SK-N-SH (cell line): ENCODE measurements around the gene OR1M1.

Source experiments
- ELF1 ChIP-seq: IDR thresholded peaks from 2 replicates; pipeline ENCODE4 v1.4.0; 2012
- EP300 ChIP-seq, 2 experiments: IDR thresholded peaks; 2 replicates each; pipeline versions ENCODE4 v1.4.0 to v1.6.1; 2012; ENCODE audit warnings: borderline replicate concordance in 1 of 2, low read depth in 1 of 2, low read length in 1 of 2
- EZH2phosphoT487 ChIP-seq: fragments of 200-600 bp; sonication (generic); IDR thresholded peaks from 2 replicates; pipeline ENCODE4 v1.6.1; 2017; ENCODE audit warnings: low read depth, mixed run types, mild to moderate bottlenecking, antibody characterized with exemption, moderate library complexity, borderline replicate concordance
- GABPA ChIP-seq: IDR thresholded peaks from 2 replicates; pipeline ENCODE4 v1.4.0; 2012; ENCODE audit warnings: low read depth, mild to moderate bottlenecking
- JUND ChIP-seq: IDR thresholded peaks from 2 replicates; pipeline ENCODE4 v1.4.0; 2012
- RAD21 ChIP-seq: IDR thresholded peaks from 2 replicates; pipeline ENCODE4 v1.6.1; 2012; ENCODE audit warnings: mild to moderate bottlenecking, low read length
- RFX5 ChIP-seq: IDR thresholded peaks from 2 replicates; pipeline ENCODE4 v1.6.1; 2012; ENCODE audit warnings: mild to moderate bottlenecking, improper control_type of control experiment, low read length
- RXRA ChIP-seq: IDR thresholded peaks from 2 replicates; pipeline ENCODE4 v1.4.0; 2012; ENCODE audit warnings: low read depth, mild to moderate bottlenecking, borderline replicate concordance
- SIN3A ChIP-seq: IDR thresholded peaks from 2 replicates; pipeline ENCODE4 v1.6.1; 2012; ENCODE audit warnings: low read depth, mild to moderate bottlenecking, low read length, moderate library complexity, borderline replicate concordance
- SMC3 ChIP-seq: IDR thresholded peaks from 2 replicates; pipeline ENCODE4 v1.6.1; 2012; ENCODE audit warnings: low read depth, low read length, improper control_type of control experiment
- TAF1 ChIP-seq: IDR thresholded peaks from 2 replicates; pipeline ENCODE4 v1.6.1; 2012; ENCODE audit warnings: low read depth, mild to moderate bottlenecking, low read length, moderate library complexity, borderline replicate concordance
- TF ChIP-seq, protein P1 (sequence below): fragments of 200-600 bp; sonication (generic); IDR thresholded peaks from 2 replicates; pipeline ENCODE4 v1.6.1; 2017; ENCODE audit warnings: antibody characterized with exemption, mild to moderate bottlenecking, moderate library complexity
- TF ChIP-seq, protein P2 (sequence below): IDR thresholded peaks from 2 replicates; pipeline ENCODE4 v1.4.0; 2012; ENCODE audit warnings: low read depth

DNA sequence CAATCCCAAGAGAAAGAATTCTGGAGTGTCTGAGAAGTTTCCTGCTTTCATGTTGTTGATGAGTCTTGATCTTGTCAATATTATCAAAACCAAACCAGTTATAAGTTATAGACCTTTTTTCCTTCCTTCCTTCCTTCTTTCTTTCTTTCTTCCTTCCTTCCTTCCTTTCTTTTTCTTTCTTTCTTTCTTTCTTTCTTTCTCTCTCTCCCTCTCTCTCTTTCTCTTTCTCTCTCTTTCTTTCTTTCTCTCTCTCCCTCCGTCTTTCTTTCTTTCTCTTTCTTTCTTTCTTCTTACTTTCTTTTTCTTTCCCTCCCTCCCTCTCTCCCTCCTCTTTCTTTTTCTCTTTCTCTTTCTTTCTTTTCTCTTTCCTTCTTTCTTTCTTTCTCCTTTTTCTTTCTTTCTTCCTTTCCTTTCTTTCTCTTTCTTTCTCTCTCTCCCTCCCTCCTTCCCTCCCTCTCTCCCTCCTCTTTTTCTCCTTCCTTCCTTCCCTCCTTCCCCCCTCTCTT, 40.1 kb downstream of the OR1M1 start, which contains the start of gene OR7G3:
- no peak for TF ChIP-seq GABPA
- TF ChIP-seq, protein P1, sequence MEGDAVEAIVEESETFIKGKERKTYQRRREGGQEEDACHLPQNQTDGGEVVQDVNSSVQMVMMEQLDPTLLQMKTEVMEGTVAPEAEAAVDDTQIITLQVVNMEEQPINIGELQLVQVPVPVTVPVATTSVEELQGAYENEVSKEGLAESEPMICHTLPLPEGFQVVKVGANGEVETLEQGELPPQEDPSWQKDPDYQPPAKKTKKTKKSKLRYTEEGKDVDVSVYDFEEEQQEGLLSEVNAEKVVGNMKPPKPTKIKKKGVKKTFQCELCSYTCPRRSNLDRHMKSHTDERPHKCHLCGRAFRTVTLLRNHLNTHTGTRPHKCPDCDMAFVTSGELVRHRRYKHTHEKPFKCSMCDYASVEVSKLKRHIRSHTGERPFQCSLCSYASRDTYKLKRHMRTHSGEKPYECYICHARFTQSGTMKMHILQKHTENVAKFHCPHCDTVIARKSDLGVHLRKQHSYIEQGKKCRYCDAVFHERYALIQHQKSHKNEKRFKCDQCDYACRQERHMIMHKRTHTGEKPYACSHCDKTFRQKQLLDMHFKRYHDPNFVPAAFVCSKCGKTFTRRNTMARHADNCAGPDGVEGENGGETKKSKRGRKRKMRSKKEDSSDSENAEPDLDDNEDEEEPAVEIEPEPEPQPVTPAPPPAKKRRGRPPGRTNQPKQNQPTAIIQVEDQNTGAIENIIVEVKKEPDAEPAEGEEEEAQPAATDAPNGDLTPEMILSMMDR, result no peak
- TF ChIP-seq RXRA, result no peak
- no peak for TF ChIP-seq JUND
- TF ChIP-seq SIN3A, result no peak
- TF ChIP-seq SMC3, result no peak
- TF ChIP-seq, protein P2, sequence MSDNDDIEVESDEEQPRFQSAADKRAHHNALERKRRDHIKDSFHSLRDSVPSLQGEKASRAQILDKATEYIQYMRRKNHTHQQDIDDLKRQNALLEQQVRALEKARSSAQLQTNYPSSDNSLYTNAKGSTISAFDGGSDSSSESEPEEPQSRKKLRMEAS, result no peak
- no peak for TF ChIP-seq TAF1
- TF ChIP-seq EZH2phosphoT487, result no peak
- no peak for TF ChIP-seq RFX5
- no peak for TF ChIP-seq RAD21
- no peak for TF ChIP-seq ELF1
- TF ChIP-seq EP300 (IDR thresholded peaks at IDR 0.05; ENCODE audit: borderline replicate concordance in 1 of 2, low read depth in 1 of 2, low read length in 1 of 2), result no peak
